GM19351 (cell line): ENCODE data around the gene GPLD1.
"Not testable (repeated sequence)": the region's sequence is repeated elsewhere in the genome, so short reads cannot be mapped to it uniquely, and the experiment has no call there.

Source experiments
- ATAC-seq: cut with Tn5 transposase; IDR thresholded peaks from one replicate; pipeline ENCODE4 v1.9.1; 2021; ENCODE audit warnings: mild to moderate bottlenecking, moderate library complexity; ENCODE audit not compliant: unreplicated experiment

The GPLD1 gene

GRCh38 chr6:24384369-24385130 lies 104.8 kb downstream of the GPLD1 start:
- ATAC-seq, result not testable (repeated sequence)

DNA sequence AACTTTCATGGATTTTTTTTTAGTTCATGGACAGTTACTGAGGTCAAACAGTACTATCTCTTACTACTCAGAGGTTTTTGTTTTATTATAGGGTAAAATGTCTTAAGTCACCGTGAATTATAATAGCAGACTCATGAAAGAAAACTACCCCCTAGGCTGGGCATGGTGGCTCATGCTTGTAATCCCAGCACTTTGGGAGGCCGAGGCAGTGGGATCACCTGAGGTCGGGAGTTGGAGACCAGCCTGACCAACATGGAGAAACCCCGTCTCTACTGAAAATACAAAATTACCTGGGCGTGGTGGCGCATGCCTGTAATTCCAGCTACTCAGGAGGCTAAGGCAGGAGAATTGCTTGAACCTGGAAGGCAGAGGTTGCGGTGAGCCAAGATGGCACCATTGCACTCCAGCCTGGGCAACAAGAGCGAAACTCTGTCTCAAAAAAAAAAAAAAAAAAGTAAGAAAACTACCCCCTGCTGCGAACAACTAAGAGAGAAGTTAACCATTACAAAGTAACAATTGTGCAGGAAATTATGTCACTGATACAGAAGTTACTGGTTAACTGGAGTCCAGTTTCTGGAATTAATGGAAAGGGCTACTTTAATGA lies 106.4 kb downstream of the GPLD1 start:
- not testable (repeated sequence) for ATAC-seq

- no peak for ATAC-seq
These were observed 107.2 kb downstream of the GPLD1 start for GRCh38 chr6:24382220-24382540.

DNA sequence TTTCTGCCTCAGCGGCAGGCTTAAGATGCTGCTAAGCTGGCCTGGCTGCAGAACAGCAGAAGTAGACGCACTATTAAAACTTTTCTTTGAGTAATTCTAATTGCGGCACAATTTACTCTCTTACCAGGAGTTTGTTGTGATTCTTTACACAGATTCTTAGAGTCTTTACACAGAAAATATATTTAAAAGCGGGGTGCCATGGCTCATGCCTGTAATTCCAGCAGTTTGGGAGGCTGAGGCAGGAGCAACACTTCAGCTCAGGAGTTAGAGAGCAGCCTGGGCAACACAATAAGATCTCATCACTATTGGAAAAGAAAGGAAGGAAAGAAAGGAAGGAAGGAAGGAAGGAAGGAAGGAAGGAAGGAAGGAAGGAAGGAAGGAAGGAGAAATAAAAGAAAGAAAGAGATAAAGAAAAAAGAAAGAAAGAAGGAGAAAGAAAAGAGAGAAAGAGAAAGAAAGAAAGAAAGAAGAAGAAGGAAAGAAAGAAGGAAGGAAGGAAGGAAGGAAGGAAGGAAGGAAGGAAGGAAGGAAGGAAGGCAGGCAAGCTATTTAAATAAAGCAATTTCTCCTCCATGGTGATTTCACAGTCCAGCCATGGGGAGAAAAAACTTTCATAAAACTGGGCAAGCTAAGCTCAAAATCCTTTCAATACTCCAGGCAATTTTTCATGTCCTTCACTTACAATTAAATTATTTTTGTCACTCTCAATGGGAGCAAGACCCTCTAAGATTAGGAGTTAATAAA lies 107.7 kb downstream of the GPLD1 start:
- ATAC-seq, result no peak

- ATAC-seq, result peak; percentile 67
These were observed 110.8 kb downstream of the GPLD1 start for GRCh38 chr6:24378473-24379097.
